Tibial nerve (tissue), 4 donors: Measurements from ENCODE around the gene KIF18A.

Source experiments
- EP300 ChIP-seq, 2 donors: sonication (generic); formaldehyde crosslinking; IDR thresholded peaks; one replicate each; pipeline ENCODE4 v1.6.1; 2017; ENCODE audit warnings: antibody characterized with exemption in 2 of 2, mild to moderate bottlenecking in 1 of 2
- TF ChIP-seq, protein P1 (sequence below), 5 experiments: fragments of 200-600 bp in 3 of 5; fragments of 450-650 bp in 2 of 5; sonication (generic) in 3 of 5; IDR thresholded peaks; one replicate each; pipeline ENCODE4 v1.5.1; 2016 to 2019; ENCODE audit warnings: antibody characterized with exemption in 5 of 5, mild to moderate bottlenecking in 3 of 5, moderate library complexity in 2 of 5

DNA sequence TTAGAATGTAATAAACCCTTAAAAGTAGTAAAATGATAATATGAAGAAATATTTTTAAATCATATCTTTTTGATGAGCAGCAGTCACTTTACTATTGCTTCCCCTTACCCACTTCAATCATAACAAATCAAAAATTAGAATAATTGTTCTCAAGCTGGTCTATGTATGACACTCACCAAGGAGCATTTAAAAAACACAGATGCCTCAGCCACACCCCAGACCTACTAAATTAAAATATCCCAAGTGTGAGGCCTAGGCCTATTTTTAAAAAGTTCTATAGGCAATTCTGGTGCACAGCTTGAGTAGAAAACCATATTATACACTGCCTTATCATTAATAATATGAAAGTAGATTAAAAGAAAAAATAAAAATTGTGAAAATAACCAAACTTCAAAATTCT, 15.2 kb downstream of the KIF18A start:
- TF ChIP-seq, protein P1, sequence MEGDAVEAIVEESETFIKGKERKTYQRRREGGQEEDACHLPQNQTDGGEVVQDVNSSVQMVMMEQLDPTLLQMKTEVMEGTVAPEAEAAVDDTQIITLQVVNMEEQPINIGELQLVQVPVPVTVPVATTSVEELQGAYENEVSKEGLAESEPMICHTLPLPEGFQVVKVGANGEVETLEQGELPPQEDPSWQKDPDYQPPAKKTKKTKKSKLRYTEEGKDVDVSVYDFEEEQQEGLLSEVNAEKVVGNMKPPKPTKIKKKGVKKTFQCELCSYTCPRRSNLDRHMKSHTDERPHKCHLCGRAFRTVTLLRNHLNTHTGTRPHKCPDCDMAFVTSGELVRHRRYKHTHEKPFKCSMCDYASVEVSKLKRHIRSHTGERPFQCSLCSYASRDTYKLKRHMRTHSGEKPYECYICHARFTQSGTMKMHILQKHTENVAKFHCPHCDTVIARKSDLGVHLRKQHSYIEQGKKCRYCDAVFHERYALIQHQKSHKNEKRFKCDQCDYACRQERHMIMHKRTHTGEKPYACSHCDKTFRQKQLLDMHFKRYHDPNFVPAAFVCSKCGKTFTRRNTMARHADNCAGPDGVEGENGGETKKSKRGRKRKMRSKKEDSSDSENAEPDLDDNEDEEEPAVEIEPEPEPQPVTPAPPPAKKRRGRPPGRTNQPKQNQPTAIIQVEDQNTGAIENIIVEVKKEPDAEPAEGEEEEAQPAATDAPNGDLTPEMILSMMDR (IDR thresholded peaks at IDR 0.05), result no peak
- TF ChIP-seq EP300 (IDR thresholded peaks at IDR 0.05), result no peak
